ENCODE results near the gene ALDH1A1. TPM values are rescaled to one million over a fixed set of nuclear protein-coding genes. Genes with fewer than 3 reads are reported as not detected.

The ALDH1A1 gene
- total and polyA plus RNA-seq, 2 donors from 2014 or later: 191 to 295 TPM

DNA sequence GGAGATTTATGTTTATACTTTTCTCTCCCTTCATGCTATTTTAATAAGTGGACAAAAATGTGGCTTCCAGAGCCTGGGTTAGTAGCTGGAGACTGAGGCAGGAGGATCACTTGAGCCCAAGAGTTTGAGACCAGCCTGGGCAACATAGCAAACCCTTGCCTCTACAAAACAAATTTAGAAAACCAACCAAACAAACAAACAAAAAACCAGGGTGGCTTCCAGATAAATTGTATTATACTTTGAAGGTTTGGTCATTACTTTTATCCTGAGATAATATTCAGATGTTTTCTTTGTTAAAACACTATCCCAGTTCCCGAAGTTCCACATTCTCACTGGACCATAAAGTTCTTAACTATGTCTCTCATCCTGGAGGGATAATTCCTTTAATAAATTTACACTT lies 46.0 kb downstream of the ALDH1A1 start:
- Histone ChIP-seq H3K27me3 (ENCODE audit: control insufficient read depth, insufficient read depth, low read length) (no peaks in the 10 kb centered on the region), H3K27ac (ENCODE audit: low read depth in 2 of 2, low read length in 2 of 2) (no peak overlapping the region), H3K4me1 (ENCODE audit: control insufficient read depth in 2 of 3, insufficient read depth in 2 of 3, low read depth in 1 of 3, low read length in 3 of 3) (peaks cover 0 to 6% (median 0%) of the 10 kb centered on the region in 3 donors), H3K4me3 (ENCODE audit: low read length in 3 of 3) (no peak overlapping the region), H3K9ac (ENCODE audit: low read length in 3 of 3) (no peak overlapping the region), H3K36me3 (ENCODE audit: control insufficient read depth in 2 of 3, insufficient read depth in 3 of 3, low read length in 3 of 3) (peaks cover 0 to 14% (median 2%) of the 10 kb centered on the region in 3 donors), H3K9me3 (ENCODE audit: control insufficient read depth in 2 of 3, insufficient read depth in 1 of 3, low read length in 3 of 3) (no peaks in the 10 kb centered on the region)
- FAIRE-seq (no peak), DNase-seq (no peak)
- intact Hi-C loops (cut with DNase I): no loop called here
- TF ChIP-seq, protein P1, sequence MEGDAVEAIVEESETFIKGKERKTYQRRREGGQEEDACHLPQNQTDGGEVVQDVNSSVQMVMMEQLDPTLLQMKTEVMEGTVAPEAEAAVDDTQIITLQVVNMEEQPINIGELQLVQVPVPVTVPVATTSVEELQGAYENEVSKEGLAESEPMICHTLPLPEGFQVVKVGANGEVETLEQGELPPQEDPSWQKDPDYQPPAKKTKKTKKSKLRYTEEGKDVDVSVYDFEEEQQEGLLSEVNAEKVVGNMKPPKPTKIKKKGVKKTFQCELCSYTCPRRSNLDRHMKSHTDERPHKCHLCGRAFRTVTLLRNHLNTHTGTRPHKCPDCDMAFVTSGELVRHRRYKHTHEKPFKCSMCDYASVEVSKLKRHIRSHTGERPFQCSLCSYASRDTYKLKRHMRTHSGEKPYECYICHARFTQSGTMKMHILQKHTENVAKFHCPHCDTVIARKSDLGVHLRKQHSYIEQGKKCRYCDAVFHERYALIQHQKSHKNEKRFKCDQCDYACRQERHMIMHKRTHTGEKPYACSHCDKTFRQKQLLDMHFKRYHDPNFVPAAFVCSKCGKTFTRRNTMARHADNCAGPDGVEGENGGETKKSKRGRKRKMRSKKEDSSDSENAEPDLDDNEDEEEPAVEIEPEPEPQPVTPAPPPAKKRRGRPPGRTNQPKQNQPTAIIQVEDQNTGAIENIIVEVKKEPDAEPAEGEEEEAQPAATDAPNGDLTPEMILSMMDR (IDR thresholded peaks at IDR 0.05; ENCODE audit: borderline replicate concordance, extremely low read depth, insufficient read depth): no peak

DNA sequence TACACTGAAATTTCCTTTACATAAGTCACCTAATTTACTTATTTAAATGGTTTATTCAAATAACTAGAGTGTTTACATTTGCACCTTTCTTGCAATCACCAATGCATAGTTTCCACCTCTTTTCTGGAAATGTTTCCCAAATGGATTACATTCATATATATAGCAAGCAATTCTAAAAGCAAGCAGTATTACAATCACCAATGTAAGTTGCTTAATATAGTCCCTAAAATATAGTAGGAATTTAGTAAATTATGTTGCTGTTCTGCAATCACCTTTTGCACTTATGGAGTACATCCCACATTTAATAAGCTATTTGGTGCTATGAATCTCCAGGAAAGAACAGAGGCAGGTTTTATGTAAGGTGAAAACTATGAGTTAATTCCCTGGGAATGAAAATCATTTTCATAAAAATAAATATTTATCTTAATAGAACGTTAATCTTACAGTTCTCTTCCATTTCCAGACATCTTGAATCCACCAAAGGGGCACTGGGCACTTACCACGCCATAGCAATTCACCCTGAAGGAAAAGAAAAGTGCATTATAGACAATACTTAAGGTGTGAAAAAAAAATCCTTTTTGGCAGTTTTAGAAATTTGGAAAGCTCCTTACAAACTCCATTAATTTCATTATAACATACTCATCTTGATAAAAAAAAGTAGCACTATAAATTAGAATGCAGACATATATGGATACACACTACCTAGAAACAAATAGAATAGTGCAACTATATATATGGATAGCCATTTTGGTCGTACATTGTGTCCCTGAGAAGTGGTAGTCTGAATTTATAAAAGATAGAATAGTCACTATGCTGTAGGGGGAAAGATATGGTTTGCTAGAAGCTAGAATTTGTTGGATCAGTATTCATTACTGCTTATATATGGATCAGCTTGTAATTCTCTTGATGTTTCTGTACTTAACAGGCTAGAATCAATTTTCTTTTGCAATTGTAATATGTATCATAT lies 47.1 kb downstream of the ALDH1A1 start:
- Histone ChIP-seq H3K27me3 (ENCODE audit: control insufficient read depth, insufficient read depth, low read length) (no peaks in the 10 kb centered on the region), H3K9ac (ENCODE audit: low read length in 3 of 3) (no peak overlapping the region), H3K36me3 (ENCODE audit: control insufficient read depth in 2 of 3, insufficient read depth in 3 of 3, low read length in 3 of 3) (peaks cover 0 to 14% (median 2%) of the 10 kb centered on the region in 3 donors), H3K9me3 (ENCODE audit: control insufficient read depth in 2 of 3, insufficient read depth in 1 of 3, low read length in 3 of 3) (no peaks in the 10 kb centered on the region), H3K27ac (ENCODE audit: low read depth in 2 of 2, low read length in 2 of 2) (no peak overlapping the region), H3K4me3 (ENCODE audit: low read length in 3 of 3) (no peak overlapping the region), H3K4me1 (ENCODE audit: control insufficient read depth in 2 of 3, insufficient read depth in 2 of 3, low read depth in 1 of 3, low read length in 3 of 3) (peaks cover 0 to 6% (median 0%) of the 10 kb centered on the region in 3 donors)
- DNase-seq: no peak
- intact Hi-C loops (cut with DNase I): no loop called here
- TF ChIP-seq, protein P1 (IDR thresholded peaks at IDR 0.05; ENCODE audit: borderline replicate concordance, extremely low read depth, insufficient read depth): no peak
- no peak for FAIRE-seq

GRCh38 chr9:72904267-72905093 lies 48.4 kb downstream of the ALDH1A1 start:
- FAIRE-seq (no peak), DNase-seq (no peak)
- H3K4me3 ChIP-seq (ENCODE audit: low read length in 3 of 3): no peak overlapping the region
- peaks cover 0 to 14% (median 2%) of the 10 kb centered on the region in 3 donors for H3K36me3 ChIP-seq (ENCODE audit: control insufficient read depth in 2 of 3, insufficient read depth in 3 of 3, low read length in 3 of 3)
- H3K4me1 ChIP-seq (ENCODE audit: control insufficient read depth in 2 of 3, insufficient read depth in 2 of 3, low read depth in 1 of 3, low read length in 3 of 3): no peaks in the 10 kb centered on the region
- H3K9ac ChIP-seq (ENCODE audit: low read length in 3 of 3): no peak overlapping the region
- H3K27me3 ChIP-seq (ENCODE audit: control insufficient read depth, insufficient read depth, low read length): no peaks in the 10 kb centered on the region
- TF ChIP-seq, protein P1 (IDR thresholded peaks at IDR 0.05; ENCODE audit: borderline replicate concordance, extremely low read depth, insufficient read depth): no peak
- no peak overlapping the region for H3K27ac ChIP-seq (ENCODE audit: low read depth in 2 of 2, low read length in 2 of 2)
- intact Hi-C loops (cut with DNase I): no loop called here
- H3K9me3 ChIP-seq (ENCODE audit: control insufficient read depth in 2 of 3, insufficient read depth in 1 of 3, low read length in 3 of 3): no peaks in the 10 kb centered on the region
